AG09319 (cell line): ENCODE results near the gene SLC43A3.

ENCODE experiments used
- DNase-seq: peaks from one replicate; pipeline ENCODE4 v3.0.0-alpha.2; 2010; ENCODE audit warnings: low read depth; ENCODE audit errors: extremely low read depth
- CTCF ChIP-seq: IDR thresholded peaks from 2 replicates; pipeline ENCODE4 v1.5.1; 2011; ENCODE audit warnings: low read depth, mild to moderate bottlenecking, inconsistent platforms, low read length, moderate library complexity

Gene SLC43A3

GRCh38 chr11:57425565-57426438 lies 1.1 kb downstream of the SLC43A3 start:
- TF ChIP-seq CTCF = no peak
- DNase-seq = no peak

- no peak for DNase-seq
- TF ChIP-seq CTCF = no peak
Observed at GRCh38 chr11:57424792-57425564, 1.9 kb downstream of the SLC43A3 start.

GRCh38 chr11:57424137-57424791 lies 2.7 kb downstream of the SLC43A3 start:
- no peak for DNase-seq
- TF ChIP-seq CTCF = no peak

GRCh38 chr11:57422669-57423068 lies 4.3 kb downstream of the SLC43A3 start:
- DNase-seq = no peak

GRCh38 chr11:57421805-57422204 lies 5.1 kb downstream of the SLC43A3 start:
- no peak for DNase-seq

More at GRCh38 chr11:57422669-57423068, 4.3 kb downstream of the SLC43A3 start:
- TF ChIP-seq CTCF = no peak

GRCh38 chr11:57421066-57421465 lies 5.9 kb downstream of the SLC43A3 start:
- no peak for TF ChIP-seq CTCF
- no peak for DNase-seq

More at GRCh38 chr11:57421805-57422204, 5.1 kb downstream of the SLC43A3 start:
- no peak for TF ChIP-seq CTCF

- no peak for DNase-seq
- TF ChIP-seq CTCF = no peak
Observed at GRCh38 chr11:57419146-57419545, 7.8 kb downstream of the SLC43A3 start.
